ENCODE results near the gene PTPN7. TPM values are rescaled to one million over a fixed set of nuclear protein-coding genes. Genes with fewer than 3 reads are reported as not detected.
"Not testable (repeated sequence)": the region's sequence is repeated elsewhere in the genome, so short reads cannot be mapped to it uniquely, and the experiment has no call there.

PTPN7 gene
- polyA plus RNA-seq, 1 experiment = not detected

DNA sequence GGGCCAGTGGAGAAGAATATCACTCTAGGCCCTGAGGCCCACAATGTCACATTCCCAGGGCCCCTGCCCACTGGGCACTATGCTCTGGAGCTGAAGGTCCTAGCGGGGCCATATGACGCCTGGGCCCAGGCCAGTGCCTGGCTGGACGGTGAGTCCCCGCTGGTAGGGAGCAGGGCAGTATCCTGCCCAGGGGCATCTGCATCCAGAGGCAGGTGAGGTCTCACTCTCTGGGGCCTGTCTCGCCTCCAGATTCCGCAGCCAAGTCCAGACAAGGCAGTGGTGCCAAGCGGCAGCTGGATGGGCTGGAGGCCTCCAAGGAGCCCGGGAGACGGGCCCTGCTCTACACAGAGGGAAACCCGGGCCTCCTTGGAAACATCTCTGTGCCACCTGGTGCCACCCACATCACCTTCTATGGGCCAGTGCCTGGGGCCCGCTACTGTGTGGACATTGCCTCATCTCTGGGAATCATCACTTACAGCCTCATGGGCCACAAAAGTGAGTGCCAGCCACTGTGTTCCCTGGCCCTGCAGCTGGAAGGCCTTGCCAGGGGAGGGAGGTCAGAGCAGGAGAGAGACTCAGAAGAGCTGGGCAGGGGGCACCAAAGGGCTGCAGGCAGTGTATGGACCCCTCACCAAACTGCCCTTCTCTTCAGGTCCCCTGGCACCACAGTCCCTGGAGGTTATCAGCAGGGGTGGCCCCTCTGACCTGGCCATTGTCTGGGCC, 11.1 kb upstream of the PTPN7 start:
- H3K9me3 ChIP-seq (ENCODE audit: control insufficient read depth, insufficient read depth, low read length) = no peaks in the 10 kb centered on the region
- H3K27me3 ChIP-seq (ENCODE audit: control insufficient read depth, insufficient read depth, low read length) = peaks cover 16% of the 10 kb centered on the region
- DNase-seq (ENCODE audit: low read depth, low spot score) = no peak
- ChIA-PET CTCF (no interaction called here), POLR2A (no interaction called here)
- no peak overlapping the region for H3K4me3 ChIP-seq (ENCODE audit: low read depth, low read length)
- no peak overlapping the region for H3K27ac ChIP-seq (ENCODE audit: low read depth, low read length)
- TF ChIP-seq, protein P1, sequence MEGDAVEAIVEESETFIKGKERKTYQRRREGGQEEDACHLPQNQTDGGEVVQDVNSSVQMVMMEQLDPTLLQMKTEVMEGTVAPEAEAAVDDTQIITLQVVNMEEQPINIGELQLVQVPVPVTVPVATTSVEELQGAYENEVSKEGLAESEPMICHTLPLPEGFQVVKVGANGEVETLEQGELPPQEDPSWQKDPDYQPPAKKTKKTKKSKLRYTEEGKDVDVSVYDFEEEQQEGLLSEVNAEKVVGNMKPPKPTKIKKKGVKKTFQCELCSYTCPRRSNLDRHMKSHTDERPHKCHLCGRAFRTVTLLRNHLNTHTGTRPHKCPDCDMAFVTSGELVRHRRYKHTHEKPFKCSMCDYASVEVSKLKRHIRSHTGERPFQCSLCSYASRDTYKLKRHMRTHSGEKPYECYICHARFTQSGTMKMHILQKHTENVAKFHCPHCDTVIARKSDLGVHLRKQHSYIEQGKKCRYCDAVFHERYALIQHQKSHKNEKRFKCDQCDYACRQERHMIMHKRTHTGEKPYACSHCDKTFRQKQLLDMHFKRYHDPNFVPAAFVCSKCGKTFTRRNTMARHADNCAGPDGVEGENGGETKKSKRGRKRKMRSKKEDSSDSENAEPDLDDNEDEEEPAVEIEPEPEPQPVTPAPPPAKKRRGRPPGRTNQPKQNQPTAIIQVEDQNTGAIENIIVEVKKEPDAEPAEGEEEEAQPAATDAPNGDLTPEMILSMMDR (IDR thresholded peaks at IDR 0.05; ENCODE audit: low read depth, low read length) = no peak

DNA sequence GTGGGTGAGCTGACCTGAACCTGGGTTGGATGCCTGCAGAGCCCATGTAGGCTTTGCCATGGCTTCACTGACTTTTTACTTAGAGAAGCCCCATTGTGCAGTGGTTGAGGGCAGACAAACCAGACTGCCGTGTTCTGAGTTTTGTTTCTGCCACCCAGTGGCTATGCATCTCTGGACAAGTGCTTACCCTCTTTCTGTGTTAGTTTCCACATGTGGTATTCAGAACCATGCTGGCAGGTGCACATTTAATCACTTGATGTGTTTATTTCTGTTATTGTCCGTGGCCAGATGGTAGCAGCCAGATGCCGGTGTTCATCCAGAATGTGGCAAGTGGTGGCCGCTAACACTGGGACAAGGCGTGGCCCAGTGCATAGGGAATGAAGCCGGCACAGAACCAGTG, 10.3 kb upstream of the PTPN7 start:
- Histone ChIP-seq H3K27me3 (ENCODE audit: control insufficient read depth, insufficient read depth, low read length) (peaks cover 22% of the 10 kb centered on the region), H3K9me3 (ENCODE audit: control insufficient read depth, insufficient read depth, low read length) (no peaks in the 10 kb centered on the region; the same call in 1 of the 2 replicates), H3K4me3 (ENCODE audit: low read depth, low read length) (no peak overlapping the region), H3K27ac (ENCODE audit: low read depth, low read length) (no peak overlapping the region)
- ChIA-PET POLR2A (no interaction called here), CTCF (no interaction called here)
- no peak for DNase-seq (ENCODE audit: low read depth, low spot score)
- TF ChIP-seq, protein P1 (IDR thresholded peaks at IDR 0.05; ENCODE audit: low read depth, low read length) = no peak

DNA sequence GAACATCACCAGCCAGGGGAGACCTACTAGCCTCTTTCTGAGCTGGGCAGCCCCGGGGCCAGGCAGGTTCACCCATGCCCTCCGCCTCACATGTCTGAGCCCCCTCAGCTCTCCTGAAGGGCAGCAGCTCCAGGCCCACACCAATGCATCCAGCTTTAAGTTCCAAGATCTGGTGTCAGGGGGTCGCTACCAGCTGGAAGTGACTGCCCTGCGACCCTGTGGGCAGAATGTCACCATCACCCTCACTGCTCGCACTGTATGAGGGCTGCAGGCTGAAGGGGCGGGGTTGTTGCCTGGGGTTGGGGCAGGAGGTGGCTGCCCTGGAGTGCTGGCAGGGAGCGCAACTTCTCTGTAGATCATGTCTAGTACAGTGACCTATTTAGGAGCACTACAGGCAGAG, 8.5 kb upstream of the PTPN7 start:
- Histone ChIP-seq H3K27ac (ENCODE audit: low read depth, low read length) (no peak overlapping the region), H3K4me3 (ENCODE audit: low read depth, low read length) (no peak overlapping the region), H3K27me3 (ENCODE audit: control insufficient read depth, insufficient read depth, low read length) (peaks cover 21% of the 10 kb centered on the region), H3K9me3 (ENCODE audit: control insufficient read depth, insufficient read depth, low read length) (no peaks in the 10 kb centered on the region; the same call in 1 of the 2 replicates)
- ChIA-PET CTCF (no interaction called here), POLR2A (no interaction called here)
- no peak for DNase-seq (ENCODE audit: low read depth, low spot score)
- TF ChIP-seq, protein P1 (IDR thresholded peaks at IDR 0.05; ENCODE audit: low read depth, low read length) = no peak

DNA sequence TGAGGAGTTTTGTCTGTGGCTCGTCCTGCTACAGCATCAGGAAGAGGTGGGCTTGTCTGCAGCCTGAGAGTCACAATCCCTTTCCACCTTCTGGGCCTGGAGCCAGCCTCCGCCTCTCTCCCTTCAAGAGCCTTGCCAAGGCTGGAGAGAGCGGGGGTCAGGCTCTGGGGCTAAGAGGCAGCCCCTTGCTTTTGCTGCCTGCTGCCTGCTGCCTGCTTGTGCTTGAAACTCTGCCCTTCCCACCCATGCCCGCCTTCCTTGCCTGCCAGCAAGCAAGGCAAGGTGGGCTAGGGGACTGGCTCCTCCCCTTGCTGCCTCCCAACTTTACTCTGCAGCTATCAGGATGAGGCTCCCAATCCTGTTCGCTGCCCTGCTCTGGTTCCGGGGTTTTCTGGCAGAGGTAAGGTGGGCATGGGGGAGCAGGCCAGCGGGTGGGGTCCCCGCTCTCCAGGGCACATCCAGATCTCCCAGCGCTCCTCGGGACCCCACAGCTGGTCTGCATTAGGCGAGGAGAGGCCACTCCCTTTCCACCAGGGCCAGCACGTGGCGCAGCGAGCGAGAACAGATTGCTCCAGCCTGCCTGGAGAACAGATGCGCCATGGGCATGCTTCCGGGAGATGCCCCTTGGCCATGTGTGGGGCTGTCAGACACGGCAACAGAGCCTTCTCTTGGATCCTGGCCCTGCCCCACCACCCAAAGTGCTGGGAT, 7.5 kb upstream of the PTPN7 start:
- ChIA-PET POLR2A (no interaction called here), CTCF (no interaction called here)
- peaks cover 28% of the 10 kb centered on the region for H3K27me3 ChIP-seq (ENCODE audit: control insufficient read depth, insufficient read depth, low read length)
- TF ChIP-seq, protein P1 (IDR thresholded peaks at IDR 0.05; ENCODE audit: low read depth, low read length) = no peak
- no peak overlapping the region for H3K4me3 ChIP-seq (ENCODE audit: low read depth, low read length)
- H3K9me3 ChIP-seq (ENCODE audit: control insufficient read depth, insufficient read depth, low read length) = no peaks in the 10 kb centered on the region; the same call in 1 of the 2 replicates
- no peak for DNase-seq (ENCODE audit: low read depth, low spot score)
- no peak overlapping the region for H3K27ac ChIP-seq (ENCODE audit: low read depth, low read length)

DNA sequence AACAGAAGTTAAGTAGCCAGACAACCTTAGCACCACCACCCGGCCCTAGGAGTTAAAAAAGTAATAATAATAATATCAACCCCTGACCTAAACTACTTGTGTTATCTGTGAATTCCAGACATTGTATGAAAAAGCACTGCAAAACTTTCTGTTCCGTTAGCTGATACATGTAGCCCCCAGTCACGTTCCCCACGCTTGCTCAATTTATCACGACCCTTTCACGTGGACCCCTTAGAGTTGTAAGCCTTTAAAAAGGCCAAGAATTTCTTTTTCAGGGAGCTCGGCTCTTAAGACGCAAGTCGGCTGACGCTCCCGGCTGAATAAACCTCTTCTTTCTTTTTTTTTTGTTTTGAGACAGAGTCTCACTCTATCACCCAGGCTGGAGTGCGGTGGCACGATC, 6.7 kb upstream of the PTPN7 start:
- DNase-seq (ENCODE audit: low read depth, low spot score); POLR2A ChIA-PET; H3K4me3 ChIP-seq (ENCODE audit: low read depth, low read length); H3K9me3 ChIP-seq (ENCODE audit: control insufficient read depth, insufficient read depth, low read length); H3K27ac ChIP-seq (ENCODE audit: low read depth, low read length): not testable (repeated sequence)
- H3K27me3 ChIP-seq (ENCODE audit: control insufficient read depth, insufficient read depth, low read length) = peaks cover 30% of the 10 kb centered on the region
- CTCF ChIA-PET = interaction anchor here (0.6 kb wide), 1 partner anchor 26 kb away, joined by 3 read pairs; the partner anchor contains the start of gene LGR6
